ENCODE results near the gene CD2.

Gene CD2

DNA sequence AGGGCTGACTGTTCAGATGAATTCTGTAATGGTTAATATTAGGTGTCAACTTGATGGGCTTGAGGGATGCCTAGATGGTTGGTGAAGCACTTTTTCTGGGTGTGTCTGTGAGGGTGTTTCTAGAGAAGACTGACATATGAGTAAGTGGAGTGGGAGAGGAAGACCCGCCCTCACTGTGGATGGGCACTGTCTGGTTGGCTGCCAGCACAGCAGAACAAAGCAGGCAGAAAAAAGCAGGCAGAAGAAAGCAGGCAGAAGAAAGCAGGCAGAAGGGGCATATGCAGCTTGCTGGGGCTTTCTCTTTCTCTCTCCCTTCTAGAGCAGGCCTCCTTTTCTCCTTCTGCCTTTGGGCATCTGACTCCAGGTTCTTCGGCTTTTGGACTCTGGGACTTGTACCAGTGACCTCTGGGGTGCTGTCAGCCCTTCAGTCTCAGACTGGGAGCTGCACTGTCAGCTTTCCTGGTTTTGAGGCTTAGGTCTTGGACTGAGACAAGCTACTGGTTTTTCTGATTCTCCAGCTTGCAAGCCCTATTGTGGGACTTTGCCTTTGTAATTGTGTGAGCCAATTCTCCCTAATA is 42.9 kb upstream of the CD2 start:
- TF ChIP-seq, protein P1, sequence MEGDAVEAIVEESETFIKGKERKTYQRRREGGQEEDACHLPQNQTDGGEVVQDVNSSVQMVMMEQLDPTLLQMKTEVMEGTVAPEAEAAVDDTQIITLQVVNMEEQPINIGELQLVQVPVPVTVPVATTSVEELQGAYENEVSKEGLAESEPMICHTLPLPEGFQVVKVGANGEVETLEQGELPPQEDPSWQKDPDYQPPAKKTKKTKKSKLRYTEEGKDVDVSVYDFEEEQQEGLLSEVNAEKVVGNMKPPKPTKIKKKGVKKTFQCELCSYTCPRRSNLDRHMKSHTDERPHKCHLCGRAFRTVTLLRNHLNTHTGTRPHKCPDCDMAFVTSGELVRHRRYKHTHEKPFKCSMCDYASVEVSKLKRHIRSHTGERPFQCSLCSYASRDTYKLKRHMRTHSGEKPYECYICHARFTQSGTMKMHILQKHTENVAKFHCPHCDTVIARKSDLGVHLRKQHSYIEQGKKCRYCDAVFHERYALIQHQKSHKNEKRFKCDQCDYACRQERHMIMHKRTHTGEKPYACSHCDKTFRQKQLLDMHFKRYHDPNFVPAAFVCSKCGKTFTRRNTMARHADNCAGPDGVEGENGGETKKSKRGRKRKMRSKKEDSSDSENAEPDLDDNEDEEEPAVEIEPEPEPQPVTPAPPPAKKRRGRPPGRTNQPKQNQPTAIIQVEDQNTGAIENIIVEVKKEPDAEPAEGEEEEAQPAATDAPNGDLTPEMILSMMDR (conservative IDR thresholded peaks at IDR 0.05; ENCODE audit: low read depth, low read length): no peak
- DNase-seq (ENCODE audit: low read depth): no peak
- H3K4me3 ChIP-seq (ENCODE audit: low read depth, low read length): no peak overlapping the region

DNA sequence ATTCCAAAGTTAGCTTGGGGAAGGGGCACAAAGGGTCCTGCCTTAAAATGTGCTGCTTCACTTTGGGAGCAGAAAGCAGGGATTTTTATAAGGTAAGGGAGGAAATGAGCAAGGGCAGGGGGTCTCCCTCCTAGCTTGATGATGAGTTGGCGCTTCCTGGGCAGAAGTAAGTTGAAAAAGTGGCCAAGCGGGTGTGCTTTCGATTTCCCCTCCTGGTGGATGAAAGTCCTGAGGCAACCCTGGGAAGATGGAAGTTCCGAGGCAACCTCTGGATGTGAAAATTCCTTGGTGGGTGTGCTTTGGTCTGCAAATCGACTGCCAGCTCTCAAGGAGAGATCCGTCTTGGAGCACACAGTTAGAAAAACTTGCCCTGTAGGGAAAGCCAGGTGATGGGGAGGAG is 41.7 kb upstream of the CD2 start:
- H3K4me3 ChIP-seq (ENCODE audit: low read depth, low read length): no peak overlapping the region
- TF ChIP-seq, protein P1 (conservative IDR thresholded peaks at IDR 0.05; ENCODE audit: low read depth, low read length): no peak
- no peak for DNase-seq (ENCODE audit: low read depth)

DNA sequence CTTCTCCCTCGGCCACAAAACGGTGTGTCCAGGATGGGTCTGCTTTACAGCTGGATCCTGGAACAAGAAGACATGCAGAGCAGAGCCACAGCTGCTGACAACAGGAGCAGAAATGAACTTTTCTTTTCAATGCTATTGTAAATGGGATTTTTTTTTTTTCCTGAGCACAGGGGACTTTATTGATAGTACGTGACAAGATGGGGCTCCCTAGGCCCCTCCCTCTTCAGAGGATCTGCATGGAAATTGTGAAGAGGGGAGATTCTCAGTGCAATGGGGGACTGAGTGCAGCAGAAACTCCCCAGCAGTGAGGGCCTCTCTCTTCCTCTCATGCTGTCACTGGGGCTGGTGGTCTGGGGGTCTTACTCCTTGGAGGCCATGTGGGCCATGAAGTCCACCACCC is 40.8 kb upstream of the CD2 start:
- TF ChIP-seq, protein P1 (conservative IDR thresholded peaks at IDR 0.05; ENCODE audit: low read depth, low read length): no peak
- no peak overlapping the region for H3K4me3 ChIP-seq (ENCODE audit: low read depth, low read length)
- DNase-seq (ENCODE audit: low read depth): no peak

DNA sequence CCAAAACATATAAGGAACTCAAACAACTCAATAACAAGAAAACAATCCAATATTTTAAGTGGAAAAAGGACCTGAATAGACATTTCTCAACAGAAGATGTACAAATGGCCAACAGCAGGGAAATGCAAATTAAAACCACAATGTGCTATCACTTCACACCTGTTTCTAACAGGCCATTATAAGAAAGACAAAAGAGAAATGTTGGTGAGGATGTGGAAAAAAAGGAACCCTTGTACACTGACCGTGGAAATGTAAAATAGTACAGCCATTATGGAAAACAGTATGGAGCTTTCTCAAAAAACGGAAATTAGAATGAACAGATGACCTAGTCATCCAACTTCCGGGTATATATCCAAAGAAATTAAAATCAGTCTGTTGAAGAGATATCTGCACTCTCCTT is 37.8 kb upstream of the CD2 start:
- H3K4me3 ChIP-seq (ENCODE audit: low read depth, low read length): no peak overlapping the region
- no peak for DNase-seq (ENCODE audit: low read depth)
- TF ChIP-seq, protein P1 (conservative IDR thresholded peaks at IDR 0.05; ENCODE audit: low read depth, low read length): no peak

DNA sequence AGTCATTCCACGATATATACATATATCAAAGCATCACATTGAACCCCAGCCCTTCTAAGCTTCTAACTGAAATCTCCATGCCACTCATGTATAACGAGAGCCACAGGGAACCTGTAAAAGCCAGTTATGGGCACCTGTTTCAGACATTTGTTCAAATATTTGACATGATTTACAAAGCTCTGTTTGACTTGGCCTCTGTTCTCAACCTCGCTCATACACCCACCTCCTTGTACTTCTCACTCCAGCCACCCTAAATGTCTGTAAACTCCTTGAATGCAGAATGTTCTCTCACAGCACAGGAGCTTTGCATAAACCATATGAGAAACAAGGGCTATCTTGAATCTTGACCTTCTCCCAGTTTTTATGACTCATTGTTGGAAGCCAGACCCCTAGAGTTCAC is 36.9 kb upstream of the CD2 start:
- no peak overlapping the region for H3K4me3 ChIP-seq (ENCODE audit: low read depth, low read length)
- no peak for DNase-seq (ENCODE audit: low read depth)
- TF ChIP-seq, protein P1 (conservative IDR thresholded peaks at IDR 0.05; ENCODE audit: low read depth, low read length): no peak

DNA sequence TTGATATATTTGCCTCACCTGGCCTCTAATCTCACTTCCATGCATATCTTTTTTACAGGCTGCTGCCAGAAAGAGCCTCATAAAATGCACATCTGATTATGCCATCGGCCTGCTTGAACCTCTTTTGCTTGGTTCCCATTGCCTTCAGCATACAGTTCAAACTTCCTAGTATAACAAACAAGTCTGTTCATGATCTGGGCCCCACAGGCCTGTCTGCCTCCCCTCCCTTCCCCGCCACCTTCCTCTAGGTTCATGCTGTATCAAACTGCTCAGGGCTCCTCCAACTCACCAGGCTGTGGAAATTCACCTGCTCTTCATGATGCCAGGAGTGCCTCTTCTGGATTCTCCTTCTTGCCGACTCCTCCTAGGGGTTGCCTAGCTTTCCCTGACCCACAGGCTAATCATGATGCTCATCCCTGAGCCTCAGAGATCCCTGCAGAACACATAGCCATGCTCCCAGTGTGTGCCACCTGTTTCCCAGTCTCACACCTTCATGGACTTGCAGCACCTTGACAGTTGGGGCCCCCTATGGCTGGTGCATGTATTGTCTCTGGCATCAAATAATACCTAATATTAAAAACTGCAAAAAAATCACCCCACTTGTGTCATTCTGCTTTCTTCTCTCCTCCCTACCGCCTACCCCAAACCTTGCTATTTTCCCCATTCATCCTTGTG is 33.7 kb upstream of the CD2 start:
- DNase-seq (ENCODE audit: low read depth): no peak
- H3K4me3 ChIP-seq (ENCODE audit: low read depth, low read length): no peak overlapping the region
- TF ChIP-seq, protein P1 (conservative IDR thresholded peaks at IDR 0.05; ENCODE audit: low read depth, low read length): no peak

DNA sequence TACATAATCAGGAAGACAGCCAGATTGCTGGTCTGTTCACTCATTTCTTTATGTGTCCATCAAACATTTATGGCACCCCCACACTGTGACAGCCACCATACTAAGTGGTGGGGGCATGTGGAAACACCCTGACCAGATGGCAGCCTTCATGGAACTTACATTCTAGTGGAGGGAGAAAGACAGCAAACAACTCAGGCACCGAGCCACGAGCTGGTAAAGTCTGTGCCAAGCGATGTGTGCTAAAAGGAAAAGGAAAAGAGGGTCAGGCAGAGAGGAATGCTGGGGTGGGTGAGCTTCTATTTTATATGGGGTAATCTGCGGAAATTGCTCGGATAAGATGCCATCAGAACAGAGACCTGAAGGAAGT is 33.2 kb upstream of the CD2 start:
- no peak for DNase-seq (ENCODE audit: low read depth)
- no peak overlapping the region for H3K4me3 ChIP-seq (ENCODE audit: low read depth, low read length)
- TF ChIP-seq, protein P1 (conservative IDR thresholded peaks at IDR 0.05; ENCODE audit: low read depth, low read length): no peak

Measured in choroid plexus epithelial cell (primary cell).